Measurements from ENCODE around the gene FZD2.
"Not testable (repeated sequence)": the region's sequence is repeated elsewhere in the genome, so short reads cannot be mapped to it uniquely, and the experiment has no call there.

FZD2 gene

DNA sequence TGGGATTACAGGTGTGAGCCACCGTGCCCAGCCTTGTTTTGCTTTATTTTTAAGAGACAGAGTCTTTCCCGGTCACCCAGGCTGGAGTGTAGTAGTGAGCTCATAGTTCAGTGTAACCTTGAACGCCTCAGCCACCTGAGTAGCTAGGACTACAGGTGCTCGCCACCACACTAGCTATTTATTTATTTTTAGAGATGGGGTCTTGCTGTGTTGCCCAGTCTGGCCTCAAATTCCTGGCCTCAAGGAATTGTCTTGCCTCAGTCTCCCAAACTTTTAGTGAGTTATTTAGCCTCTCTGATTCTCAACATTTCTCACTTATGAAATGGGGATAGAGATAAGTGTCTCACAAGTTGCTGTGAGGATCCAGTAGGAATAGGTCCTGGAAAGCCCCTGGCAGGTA, 21.7 kb downstream of the FZD2 start:
- no peak for DNase-seq

DNA sequence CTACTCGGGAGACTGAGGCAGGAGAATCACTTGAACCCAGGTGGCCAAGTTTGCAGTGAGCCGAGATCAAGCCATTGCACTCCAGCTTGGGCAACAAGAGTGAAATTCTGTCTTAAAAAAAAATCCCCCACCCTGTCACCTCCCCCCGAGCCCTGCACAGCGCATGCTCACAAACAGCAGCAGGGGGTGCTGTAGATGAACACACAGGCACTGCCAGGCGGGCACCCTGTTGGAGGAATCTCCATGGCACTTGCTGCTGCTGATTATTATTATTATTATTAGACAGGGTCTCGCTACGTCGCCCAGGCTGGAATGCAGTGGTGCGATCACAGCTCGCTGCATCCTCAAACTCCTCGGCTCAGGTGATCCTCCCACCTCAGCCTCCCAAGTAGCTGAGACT, 24.6 kb downstream of the FZD2 start:
- DNase-seq: no peak

DNA sequence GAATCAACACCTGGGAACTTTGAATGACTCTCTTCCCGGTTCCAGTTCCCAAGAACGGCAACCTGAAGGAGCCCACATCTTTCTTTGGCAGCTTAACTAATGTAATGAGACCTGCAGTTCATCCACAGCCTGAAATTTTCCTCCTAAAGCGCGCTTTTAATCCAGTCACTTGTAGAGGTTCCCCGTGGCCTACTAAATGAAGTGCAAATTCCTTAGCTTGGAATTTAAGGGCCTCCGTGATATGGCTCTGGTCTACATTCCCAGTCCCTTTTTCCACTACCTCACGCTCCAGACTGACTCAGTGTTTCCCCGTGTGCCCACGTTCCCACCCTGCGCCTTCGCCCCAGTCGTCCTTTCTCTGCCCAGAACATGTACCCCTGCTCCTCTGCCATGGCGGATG, 27.2 kb downstream of the FZD2 start:
- DNase-seq: no peak

DNA sequence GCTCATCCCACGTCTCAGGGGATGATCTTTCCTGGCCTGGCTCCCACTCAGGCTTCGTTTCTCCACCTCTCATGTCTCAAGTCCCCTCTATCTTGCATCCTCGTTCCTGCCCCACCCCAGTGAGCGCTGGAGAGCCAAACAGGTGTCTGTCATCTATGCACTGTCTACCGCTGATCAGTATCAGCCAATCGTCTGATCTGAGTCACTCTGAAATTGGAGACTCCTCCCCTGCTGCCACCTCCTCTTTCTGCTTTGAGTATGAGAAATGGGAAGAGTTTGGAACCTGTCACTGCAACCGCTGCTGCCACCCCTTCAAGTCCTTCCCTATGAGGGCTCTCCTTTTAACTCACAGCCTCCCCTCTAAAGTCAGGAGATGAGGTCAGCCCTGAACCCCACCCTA, 28.0 kb downstream of the FZD2 start:
- no peak for DNase-seq

DNA sequence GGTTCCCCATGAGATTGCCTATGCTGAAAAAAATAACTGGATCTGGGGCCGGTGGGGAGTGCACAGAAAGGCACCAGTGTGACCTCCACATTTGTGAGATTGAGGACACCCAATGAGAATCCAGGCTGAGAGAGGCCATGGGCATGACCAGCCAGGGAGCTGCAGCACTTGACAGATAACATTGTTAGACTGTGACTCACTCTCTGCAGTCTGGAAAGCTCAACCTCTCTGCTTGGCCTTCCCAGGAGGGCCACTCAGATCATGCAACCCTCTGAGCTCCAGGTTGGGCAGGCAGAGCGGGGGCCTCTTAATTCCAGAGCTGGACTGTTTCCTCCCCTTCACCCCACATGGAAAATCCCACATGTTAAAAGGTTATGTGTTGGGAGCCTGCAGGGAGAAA, 30.1 kb downstream of the FZD2 start:
- DNase-seq: no peak

DNA sequence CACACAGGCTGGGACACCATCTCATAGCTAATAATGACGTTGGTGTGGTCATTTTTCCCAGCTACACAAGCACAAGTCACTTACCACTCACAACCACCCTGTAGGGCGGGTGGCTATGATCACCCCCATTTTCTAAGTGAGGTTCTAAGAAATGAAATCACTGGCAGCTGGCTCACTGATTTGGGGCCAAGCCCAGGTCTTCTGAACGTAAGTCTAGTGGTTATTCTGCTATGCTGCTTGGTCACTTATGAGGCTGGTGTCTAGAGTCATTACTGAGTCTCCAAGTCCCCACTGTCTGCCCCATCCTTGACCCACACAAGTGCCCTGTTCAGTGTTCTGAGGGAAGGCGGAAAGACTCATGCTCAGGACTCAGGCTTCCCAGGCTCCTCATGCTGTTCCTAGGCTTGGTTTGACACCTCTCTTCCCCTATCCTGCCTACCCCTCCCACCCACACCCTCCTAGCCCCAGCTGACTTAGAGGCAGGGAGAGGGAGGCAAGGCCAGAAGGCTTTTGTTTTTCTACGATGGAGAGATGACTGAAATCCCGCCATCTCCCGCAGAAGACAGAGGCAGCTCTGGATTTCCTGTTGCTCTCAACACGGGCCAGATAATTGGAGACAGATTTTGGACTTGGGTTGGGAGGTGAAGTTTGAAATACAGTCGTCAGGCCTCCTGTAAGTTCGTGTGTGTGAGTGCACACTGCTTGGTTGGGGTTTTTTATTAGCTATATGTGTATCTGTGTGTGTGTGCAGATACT, 32.2 kb downstream of the FZD2 start:
- DNase-seq: no peak

DNA sequence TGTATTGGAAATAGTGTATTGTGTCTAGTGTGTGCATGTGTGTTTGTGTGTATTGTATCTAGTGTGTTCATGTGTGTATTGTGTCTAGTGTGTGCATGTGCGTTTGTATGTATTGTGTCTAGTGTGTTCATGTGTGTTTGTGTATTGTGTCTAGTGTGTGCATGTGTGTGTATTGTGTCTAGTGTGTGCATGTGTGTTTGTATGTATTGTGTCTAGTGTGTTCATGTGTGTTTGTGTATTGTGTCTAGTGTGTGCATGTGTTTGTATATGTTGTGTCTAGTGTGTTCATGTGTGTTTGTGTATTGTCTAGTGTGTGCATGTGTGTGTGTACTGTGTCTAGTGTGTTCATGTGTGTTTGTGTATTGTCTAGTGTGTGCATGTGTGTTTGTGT, 32.8 kb downstream of the FZD2 start:
- DNase-seq: not testable (repeated sequence)

DNA sequence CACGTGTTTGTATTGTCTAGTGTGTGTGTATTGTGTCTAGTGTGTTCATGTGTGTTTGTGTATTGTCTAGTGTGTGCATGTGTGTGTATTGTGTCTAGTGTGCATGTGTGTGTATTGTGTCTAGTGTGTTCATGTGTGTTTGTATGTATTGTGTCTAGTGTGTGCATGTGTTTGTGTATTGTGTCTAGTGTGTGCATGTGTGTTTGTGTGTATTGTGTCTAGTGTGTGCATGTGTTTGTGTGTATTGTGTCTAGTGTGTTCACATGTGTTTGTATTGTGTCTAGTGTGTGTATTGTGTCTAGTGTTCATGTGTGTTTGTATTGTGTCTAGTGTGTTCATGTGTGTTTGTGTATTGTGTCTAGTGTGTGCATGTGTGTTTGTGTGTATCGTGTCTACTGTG, 33.5 kb downstream of the FZD2 start:
- not testable (repeated sequence) for DNase-seq

DNA sequence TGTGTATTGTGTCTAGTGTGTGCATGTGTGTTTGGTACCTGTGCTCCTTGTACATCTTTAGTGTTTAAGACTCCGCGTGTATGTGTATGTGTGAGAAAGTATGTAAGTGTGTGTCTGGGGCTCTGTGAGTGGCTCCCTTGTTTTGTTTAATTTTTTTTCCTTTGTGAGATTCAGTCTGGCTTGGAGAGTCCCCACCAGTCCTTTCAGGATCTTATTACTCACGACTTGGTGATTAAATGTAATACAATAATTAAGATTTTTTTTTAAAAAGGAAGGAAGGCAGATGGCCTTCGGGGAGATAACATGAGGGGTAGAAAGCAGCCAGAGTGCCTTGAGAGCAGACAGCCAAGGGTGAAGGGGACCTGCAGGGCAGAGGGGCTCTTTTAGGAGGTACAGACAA, 33.9 kb downstream of the FZD2 start:
- no peak for DNase-seq

DNA sequence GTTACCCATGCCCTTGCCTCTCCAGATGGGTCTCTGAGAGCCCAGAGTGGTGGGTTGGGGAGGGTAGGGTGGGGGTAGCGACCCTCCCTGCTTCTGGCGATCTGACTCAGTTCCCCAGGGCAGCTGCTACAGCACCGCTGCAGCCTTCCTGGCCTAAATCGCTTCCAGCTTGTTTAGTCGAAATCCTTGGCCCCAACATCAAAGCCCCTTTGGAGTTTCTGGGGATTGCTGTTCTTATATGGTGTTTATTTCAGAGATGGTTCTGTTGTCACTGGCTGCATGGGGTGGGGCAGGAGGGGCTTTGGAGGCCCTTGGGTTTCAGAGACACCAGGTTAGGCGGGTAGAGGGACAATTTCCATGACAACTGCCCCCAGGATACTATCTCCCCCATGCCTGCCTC, 35.9 kb downstream of the FZD2 start:
- DNase-seq: no peak

DNA sequence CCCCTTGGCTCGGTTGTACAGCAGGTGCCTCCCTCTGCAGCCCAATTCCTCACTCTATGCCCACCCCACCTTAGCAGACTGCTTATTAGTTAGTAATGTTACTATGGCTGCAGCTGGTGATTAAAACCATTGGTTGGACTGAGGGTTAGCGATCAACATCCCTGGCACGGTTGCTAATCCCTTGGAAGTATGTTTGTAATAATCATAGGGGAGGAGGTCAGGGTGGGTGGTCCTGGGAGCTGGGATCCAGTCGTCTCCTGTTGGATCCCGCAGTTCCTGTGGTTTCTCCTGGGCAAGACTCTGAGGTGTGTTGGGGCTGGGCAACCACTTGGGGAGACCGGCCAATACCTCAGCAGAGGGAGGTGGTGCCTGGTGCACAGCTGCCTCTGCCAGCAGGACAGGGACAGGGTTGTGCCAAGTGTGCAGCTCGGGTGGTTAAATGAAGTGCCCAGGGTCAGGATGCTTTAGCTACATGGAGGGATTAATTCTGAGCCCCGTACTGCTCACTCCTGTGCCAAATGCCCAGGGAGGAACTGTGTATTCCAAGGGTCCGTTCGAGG, 38.0 kb downstream of the FZD2 start:
- DNase-seq: no peak

DNA sequence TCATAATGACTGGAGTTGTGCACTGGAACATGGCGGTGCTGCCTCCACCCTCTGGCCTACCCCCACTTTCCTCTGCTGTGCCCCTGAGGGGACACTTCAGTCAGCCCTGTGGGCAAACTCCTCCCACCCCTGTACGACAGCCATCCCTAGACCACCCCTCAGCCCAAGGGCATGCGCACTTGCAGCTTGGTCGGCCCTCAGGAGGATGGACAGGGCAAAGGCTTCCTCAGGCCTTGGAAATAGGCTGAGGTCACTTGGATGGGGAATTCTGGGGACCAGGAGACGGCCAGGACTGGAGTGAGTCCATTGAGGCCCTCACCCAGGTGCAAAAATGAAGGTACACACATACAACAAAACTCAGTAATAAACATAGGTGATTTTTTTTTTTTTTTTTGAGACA, 41.0 kb downstream of the FZD2 start:
- no peak for DNase-seq

DNA sequence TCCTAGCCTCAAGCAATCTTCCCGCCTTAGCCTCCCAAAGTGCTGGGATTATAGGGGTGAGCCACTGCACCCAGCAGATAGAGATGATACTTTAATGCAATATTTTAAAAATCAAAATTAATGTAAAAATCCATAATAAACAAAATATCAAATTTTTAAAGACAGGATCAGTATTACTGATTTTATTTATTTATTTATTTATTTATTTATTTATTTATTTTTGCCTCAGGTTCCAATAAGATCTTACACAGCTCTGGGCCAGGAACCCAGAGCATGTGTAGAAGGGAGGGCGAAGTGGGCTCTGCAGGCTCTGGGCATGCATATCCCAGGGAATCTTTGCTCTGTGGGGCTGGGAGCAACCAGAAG, 41.6 kb downstream of the FZD2 start:
- no peak for DNase-seq

DNA sequence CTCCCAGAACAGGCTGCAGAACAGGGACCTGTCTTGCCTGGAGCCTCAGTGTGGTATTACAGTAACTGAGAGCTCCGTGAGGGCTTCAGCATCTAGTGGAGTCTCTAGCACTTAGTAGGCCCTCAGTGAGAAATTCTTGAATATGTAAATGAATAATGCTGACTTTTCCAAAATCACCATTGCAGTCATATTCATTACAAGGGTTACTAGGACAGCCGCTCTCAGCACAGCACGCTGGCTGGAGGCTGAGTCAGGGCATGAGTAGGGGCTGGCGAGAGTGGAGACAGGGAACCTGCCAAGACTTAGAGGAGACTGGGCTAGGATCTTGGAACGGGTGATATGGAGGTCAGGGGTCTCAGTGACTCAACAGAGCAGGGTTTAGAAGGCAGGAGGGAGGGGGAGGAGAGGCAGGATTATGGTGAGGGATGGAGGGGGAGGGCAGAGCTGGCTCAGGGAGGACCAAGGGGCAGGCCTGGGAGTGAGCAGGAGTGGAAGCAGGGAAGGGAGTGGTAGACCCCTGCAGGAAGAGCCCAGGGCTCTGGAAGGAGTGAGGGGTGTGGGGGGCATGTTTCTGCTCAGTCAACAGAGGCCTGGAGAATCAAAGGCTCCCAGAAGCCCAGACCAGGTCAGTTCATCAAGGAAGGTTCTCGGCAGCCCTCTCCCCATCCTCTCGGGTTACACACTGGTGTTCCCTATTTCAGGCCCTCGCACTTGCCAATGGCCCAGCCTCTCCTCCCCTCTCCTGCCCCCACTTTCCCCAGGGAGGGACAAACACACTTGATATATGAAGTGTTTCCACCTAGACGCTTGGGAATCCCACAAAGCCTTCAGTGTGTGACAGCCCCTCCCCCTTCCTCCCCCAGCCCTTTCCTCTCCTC, 42.3 kb downstream of the FZD2 start:
- DNase-seq: no peak

DNA sequence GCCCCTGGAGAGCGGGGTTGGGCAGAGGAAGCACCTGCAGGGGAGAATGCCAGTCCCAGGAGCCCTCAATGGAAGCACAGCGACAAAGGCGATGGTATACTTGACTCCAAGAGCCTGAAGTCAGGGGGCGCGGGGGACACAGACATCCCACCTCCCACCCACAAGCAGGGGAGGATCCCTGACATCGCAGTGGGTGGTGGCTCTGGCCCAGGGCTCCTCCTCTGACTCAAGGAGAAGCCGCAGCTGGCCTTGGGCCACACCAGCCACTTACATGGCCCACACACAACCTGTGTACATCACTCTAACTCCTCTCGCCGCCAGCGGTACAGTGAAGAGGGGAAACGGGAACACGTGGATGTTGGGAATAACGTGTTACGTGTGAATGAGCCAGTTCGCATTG, 44.3 kb downstream of the FZD2 start:
- no peak for DNase-seq

DNA sequence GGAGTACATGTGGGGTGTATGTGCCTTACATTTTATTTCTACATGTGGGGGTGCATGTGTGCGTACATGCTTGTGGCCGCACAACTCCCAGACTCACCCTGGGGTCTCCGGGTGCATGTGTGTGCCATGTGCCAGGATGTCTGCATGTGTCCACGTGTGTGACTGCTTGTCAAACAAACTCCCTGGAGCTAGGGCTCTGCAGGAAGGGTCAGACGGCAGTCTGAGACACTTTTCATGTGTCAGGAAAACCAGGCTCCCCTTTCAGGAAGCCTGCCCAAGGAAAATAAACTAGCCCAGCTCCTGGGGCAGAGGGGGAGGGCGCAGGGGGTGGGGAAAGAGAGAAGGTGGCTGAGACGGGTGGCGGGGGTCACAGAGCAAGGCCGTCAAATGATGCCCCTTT, 44.7 kb downstream of the FZD2 start:
- no peak for DNase-seq

DNA sequence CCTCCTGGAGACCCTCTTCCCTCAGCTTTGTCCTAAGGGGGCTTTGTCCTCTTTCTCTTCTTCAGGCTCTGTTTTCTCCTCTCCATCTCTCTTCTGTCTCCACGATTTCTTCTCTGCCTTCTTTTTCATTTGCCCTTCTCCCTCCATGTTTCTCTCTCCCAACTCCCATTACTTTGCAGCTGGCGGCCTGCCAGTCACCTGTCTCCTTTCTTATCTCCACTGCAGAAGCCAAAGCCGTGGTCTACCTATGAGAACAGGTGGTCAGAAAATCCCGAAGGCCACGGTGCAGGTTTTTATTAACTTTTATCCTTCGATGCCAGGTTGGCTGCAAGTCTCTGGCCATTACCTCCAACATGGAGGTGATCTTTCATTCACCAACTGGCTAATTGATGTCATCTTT, 45.1 kb downstream of the FZD2 start:
- DNase-seq: no peak

DNA sequence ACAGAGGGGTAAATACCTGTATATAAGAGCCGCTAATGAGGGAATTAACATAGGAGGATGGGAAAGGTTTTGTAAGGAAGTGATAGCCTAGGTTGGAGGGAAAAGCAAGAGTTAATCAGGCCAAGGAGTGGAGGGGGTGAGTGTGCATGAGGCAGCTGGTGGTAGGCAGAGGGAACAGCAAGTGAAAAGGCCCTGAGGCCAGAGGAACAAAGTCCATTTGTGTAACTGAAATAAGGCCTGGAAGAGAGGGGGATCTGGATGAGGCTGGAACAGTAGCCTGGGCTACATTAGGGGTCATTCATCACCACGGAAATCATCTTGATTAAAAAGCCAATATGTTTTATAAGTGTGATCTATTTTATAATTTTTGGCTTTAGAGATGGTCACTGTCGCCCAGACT, 45.7 kb downstream of the FZD2 start:
- DNase-seq: no peak

DNA sequence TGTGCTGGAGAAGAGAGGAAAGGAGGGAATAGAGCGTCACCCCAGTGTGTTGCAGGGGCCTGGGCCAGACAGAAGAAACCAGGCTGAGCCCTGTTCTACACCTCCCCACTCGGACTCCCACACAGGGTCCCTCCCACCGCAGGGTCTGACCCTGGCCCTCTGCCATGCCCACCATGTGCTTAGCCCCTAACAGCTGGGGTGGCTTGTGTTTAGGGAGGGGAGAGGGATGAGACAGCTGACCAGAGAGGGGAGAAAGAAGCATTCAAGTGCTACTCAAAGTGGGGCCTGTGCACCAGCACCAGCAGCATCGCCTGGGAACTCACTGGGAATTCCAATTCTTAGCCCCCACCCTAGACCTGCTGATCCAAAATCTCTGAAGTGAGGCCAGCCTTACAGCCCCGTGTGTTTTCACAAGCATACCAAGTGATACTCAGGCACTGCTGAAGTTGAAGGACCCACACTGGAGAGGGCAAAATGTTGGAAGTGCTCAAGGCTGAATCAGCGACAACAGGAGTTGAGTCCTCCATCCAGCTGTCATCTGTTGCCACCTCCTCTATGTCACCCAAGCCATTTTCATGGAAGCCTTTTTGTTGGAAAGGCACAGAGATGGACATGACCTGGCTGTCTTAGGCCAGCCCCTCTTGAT, 47.0 kb downstream of the FZD2 start:
- DNase-seq: no peak

DNA sequence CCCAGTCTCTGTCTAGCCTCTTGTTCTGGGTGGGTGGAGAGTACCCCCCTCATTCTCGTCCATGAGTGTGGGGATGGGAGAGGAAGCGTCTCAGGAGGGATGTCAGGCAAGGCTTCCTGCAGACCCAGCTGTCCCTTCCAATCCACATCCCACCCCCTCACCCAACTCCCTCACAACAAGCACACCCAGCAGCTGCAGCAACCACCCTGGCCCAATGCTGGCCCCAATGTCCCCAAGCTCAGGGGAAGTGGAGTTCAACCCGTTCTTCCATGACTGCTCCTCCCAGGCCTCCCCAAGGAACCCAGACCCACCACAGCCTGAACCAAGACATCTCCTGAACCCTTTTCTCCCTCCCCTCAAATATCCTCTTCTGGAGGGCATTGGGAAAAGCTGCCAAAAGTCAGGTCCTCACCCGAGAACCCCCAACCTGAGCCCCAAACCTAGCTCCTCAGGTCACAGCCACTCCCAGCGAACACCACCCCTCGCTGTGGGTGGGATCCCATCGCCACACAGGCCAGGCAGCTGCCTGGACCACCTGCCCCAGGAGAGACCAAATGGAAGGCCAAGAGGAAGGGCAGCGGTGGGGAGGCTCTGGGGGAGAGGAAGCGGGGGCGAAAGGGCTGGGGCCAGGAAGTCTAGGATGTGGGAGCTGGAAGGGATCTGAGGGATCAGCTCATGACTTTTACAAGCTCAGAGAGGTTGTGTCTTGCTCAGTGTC, 47.6 kb downstream of the FZD2 start:
- DNase-seq: no peak

DNA sequence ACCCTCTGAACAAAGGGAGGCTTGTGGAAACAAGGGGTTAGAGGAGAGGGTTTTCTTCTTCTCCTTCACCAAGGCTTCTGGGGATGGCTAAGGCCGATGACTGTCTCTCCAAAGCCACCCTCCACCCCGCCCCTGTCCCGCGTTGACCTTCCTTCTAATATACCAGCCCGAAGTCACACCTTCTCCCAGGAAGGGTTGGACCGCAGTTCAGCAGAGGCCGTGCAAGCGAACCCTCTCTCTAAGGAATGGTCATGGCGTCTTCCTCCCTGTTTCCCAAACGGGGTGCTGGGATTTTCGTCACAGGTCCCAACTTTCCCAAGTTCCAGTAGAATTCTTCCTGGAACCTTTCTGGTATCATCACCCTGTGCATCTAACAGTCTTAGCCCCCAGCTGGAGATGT, 49.4 kb downstream of the FZD2 start:
- DNase-seq: no peak

DNA sequence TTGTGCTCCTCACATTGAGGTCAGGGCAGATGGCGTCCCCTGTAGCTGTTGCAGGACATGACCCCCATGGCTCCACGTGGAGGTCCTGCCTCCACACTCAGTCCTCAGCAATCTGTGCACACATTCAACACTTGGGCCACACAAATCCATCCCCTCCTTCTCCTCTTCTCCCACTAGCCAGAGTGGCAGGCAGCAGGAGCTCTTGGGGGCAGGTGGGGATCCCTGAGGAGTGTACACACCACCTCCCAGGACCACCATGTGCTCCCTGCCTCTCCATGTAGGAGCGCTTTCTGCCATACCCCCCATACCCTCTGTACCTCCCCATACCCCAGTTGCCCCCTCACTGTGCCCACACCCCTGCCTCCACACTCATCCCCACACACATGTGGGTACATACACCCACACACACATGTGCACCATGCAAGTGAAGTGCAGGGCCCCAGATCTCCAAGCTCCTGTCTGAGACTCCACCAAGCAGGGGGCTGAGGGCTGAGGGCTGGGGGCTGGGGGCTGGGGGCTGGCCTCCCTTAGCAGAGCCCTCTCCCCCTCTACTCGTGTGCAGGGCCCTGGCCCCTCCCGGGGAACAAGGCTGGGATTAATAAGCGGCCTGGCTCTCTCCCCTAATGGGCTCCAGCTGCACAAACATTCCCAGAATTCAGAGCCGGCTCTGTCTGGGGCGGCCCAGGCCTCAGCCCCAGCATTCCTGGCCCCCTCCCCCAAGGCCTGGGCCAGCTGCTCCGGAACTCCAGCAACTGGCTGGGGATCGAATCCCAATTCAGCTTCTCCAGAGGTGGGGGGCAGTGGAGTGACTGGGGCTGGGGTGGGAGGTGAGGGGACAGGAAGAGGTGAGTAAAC, 50.8 kb downstream of the FZD2 start:
- no peak for DNase-seq

Measured in activated CD4-positive, alpha-beta T cell treated with anti-CD3 and anti-CD28 coated beads, Interleukin-10, Interleukin-2, amounts not matched to agents 100 ng/mL and 50 ng/mL, durations not matched to agents 16 hours and 8 hours (primary cell).